Hematopoietic multipotent progenitor cell treated with erythropoietin and hydrocortisone succinate and interleukin-3 and kit ligand, for 15 days (in vitro differentiated cells): ENCODE data around the gene EMC8.

Experiments
- DNase-seq: peaks from one replicate; pipeline ENCODE4 v3.0.0-alpha.2; 2015; ENCODE audit warnings: low spot score

Gene EMC8

DNA sequence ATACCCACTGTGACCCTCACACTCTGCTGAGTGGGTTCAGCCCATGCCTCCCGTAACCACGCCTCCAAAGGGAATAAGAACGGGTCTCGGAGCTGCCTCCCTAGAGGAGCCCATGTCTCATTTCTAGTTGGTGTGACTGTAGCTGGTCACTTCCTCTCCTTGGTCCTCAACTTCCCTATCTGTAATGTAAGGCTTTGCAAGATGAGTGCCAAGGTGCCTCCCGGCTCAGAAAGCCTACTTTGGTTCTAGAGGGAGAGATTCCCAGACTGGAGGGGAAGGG, 69.2 kb downstream of the EMC8 start:
- no peak for DNase-seq

DNA sequence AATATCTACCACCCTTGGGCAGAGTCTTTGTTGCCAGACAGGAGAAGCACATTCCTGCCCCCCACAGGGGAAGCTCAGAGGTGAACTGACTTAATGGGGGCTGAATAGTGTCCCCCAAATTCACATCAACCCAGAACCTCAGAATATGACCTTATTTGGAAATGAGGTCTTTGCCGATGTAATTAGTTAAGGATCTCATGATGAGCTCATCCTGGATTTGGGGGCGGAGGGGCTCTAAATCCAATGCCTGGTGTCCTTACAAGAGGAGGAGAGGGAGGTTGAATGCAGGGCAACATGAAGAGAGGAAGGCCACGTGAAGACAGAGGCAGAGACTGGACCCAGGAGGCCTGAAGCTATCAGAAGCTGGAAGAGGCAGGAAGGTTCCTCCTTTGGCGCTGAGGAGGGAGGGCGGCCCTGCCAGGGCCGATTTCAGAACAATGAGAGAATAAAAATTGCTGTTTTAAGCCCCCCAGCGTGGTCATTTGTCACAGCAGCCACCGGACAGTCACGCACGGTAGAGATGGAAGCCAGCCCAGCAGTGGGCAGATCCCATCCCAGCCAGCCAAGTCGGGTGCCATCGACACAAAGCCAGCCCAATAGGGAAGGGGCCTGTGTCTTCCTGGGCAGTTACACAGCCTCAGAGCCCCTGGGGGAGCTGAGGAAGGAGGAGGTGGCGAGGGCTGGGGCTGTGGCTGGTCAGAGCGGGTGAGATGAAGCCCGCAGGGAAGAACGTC, 69.7 kb downstream of the EMC8 start:
- DNase-seq = no peak

DNA sequence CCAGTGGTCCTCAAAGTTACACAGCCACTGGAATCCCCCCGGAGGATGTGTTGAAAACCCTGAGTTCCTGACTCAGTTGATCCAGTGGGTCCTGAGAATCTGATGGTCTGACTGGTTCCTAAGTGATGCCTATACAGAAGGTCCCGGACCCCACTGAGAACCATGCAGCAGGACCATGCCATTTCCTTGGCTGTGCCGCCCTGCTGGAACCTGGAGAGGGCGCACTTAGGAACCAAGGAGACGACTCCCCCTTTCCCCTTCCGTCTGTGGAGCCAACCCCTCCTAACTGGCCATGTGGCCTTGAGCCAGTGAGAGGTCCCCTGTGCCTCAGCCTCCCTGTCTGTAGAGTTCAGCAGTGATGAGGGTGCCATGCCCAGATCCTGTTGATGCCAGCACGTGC, 70.5 kb downstream of the EMC8 start:
- no peak for DNase-seq
